ENCODE measurements around the gene INSRR. TPM values are rescaled to one million over a fixed set of nuclear protein-coding genes. Genes with fewer than 3 reads are reported as not detected.

The INSRR gene
- under 0.01 TPM in 1 of 2 replicates, not detected in the other for total RNA-seq

DNA sequence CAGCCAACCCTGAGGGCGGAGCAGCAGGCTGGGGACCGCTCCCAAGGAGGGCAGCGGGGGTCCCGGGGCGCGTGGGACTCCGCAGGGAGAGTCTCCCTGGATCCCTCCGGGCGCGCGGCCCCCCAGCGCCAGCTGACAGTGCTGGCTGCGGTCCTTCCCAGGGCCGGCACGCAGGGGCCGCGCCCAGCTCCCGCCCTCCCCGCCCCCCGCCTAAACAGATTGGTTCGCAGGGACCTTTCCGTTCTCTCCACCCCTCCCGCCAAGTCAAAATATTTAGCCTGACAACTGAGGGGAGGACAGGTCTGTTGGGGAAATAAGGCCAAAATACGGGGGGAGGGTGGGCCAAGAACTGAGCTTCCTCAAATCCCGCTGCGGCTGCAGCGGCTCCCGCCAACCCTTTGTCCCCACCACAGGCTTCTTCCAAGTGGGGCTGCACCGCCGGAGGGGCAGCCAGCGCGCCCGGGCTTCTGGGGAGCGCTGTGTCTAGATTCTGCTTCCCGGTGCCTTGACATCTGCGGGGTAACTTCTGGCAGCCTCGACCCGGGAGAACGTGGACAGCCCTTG is at the start of gene INSRR:
TSS of gene INSRR (minus strand) at position 159 of the 564 bp plus-strand sequence. CDS start 496 bp downstream, outside the sequence.

DNA sequence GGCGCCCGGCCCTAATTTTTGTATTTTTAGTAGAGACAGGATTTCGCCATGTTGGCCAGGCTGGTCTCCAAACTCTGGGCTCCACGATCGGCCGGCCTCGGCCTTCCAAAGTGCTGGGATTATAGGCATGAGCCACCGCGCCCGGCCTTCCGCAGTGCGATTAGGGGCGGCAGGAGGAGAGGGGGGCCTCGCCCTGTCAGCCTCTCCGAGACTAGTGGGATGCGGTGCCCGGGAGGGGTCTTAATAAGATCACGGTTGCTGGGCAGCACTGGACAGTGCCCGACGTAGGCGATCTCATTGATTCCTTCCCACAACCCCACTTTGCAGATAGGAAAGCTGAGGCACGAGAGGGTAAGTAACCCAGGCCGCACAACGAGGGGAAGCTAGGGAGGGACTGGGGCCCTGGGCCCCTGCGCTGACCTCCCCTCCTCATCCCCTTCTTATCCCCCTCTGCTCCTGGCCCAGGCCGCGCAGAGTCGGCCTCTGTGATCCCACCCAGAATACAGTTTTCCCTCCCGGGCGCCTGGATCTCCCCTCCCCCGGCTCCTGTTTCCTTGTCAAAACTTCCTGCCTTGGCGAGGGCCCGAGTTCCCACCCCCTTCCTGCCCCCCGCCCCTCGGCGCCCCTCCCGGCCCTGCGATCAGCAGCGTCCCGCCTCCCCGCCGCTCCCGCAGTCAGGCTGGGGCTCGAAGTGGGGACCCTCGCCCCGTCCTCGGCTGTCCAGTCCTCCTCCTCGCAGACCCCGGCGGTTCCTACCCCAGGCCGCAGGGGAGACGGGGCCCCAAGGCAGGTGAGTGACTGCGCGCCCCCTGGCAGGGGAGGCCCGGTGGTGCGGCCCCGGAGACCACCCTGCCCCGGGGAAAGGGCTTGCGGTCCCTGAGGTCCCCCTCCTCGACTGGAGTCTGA is 34.4 kb upstream of the INSRR start, which contains the start of gene PEAR1:
TSS of gene PEAR1 (plus strand) at position 671 of the 906 bp plus-strand sequence. CDS start 10,209 bp downstream, outside the sequence.

DNA sequence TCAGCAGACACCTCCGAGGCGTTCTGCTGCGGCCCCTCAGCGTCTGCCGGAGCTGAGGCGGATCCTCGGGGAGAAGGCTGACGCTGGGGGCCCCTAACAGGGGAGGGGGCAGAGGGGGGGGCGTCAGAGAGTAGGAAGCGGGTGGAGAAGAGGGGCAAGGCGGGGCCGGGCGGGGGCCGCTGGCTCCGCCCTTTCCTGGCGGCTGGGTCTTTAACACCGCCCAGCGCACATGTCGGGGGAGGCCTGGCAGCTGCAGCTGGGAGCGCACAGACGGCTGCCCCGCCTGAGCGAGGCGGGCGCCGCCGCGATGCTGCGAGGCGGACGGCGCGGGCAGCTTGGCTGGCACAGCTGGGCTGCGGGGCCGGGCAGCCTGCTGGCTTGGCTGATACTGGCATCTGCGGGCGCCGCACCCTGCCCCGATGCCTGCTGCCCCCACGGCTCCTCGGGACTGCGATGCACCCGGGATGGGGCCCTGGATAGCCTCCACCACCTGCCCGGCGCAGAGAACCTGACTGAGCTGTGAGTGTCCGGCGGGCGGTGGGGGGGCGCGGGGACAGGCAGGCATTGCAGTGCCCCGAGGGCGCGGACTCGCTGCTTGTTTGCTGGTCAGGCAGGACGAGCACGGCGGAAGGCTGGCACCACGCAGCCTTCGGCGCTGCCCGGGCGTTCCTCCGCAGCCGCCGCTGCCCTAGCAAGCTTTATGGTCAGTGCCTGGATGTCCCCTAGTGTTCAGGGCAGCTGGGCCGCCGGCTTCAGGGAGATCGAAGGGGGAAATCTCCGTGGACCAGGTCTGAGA is 1.9 kb upstream of the INSRR start, which contains the start of gene NTRK1:
TSS of gene NTRK1 (plus strand) at position 238 of the 796 bp plus-strand sequence. CDS start at position 308, 70 bp downstream.

GRCh38 chr1:156816561-156817328 is 42.2 kb downstream of the INSRR start, which contains the start of gene SH2D2A:
Gene SH2D2A (minus strand): TSS chr1:156816848. CDS start chr1:156816708, 140 bp downstream.

Other genes with a start within 250 kb of the INSRR start
- gene HAPLN2, start 239.7 kb downstream of the INSRR start, total RNA-seq, result 2.2 TPM in 1 of 2 replicates, not detected in the other
- gene BCAN, start 217.0 kb downstream of the INSRR start, total RNA-seq, result 0.06 TPM in 1 of 2 replicates, not detected in the other
- 27.0 and 30.6 TPM in 2 replicates for gene NES, start 181.7 kb downstream of the INSRR start, total RNA-seq
- gene CRABP2, start 153.5 kb downstream of the INSRR start, total RNA-seq, result 17.6 and 27.8 TPM in 2 replicates
- gene METTL25B, start 130.6 kb downstream of the INSRR start, total RNA-seq, result 13.1 and 14.9 TPM in 2 replicates
- gene ISG20L2, start 130.4 kb downstream of the INSRR start, total RNA-seq, result 11.8 and 15.8 TPM in 2 replicates
- gene MRPL24, start 118.0 kb downstream of the INSRR start, total RNA-seq, result 63.6 and 72.1 TPM in 2 replicates
- gene HDGF, start 107.4 kb downstream of the INSRR start, total RNA-seq, result 170 TPM in 2 replicates
- gene PRCC, start 91.6 kb downstream of the INSRR start, total RNA-seq, result 33.4 and 33.7 TPM in 2 replicates
- 0.37 and 0.88 TPM in 2 replicates for gene SH2D2A, start 42.3 kb downstream of the INSRR start, total RNA-seq
- 0.05 TPM in 1 of 2 replicates, not detected in the other for gene NTRK1, start 1.7 kb upstream of the INSRR start, total RNA-seq
- gene PEAR1, start 34.6 kb upstream of the INSRR start, total RNA-seq, result 6.9 and 7.7 TPM in 2 replicates
- not detected in 2 replicates for gene LRRC71, start 61.5 kb upstream of the INSRR start, total RNA-seq
- gene ARHGEF11, start 186.6 kb upstream of the INSRR start, total RNA-seq, result 21.5 and 36.5 TPM in 2 replicates
- not detected in 2 replicates for gene ETV3L, start 240.7 kb upstream of the INSRR start, total RNA-seq